ENCODE results near the gene GHRHR. TPM values are rescaled to one million over a fixed set of nuclear protein-coding genes. Genes with fewer than 3 reads are reported as not detected.

Gene GHRHR
- total and polyA plus RNA-seq, 2 donors (not counting 1 experiment from before 2014, with no cell fraction given), result not detected

DNA sequence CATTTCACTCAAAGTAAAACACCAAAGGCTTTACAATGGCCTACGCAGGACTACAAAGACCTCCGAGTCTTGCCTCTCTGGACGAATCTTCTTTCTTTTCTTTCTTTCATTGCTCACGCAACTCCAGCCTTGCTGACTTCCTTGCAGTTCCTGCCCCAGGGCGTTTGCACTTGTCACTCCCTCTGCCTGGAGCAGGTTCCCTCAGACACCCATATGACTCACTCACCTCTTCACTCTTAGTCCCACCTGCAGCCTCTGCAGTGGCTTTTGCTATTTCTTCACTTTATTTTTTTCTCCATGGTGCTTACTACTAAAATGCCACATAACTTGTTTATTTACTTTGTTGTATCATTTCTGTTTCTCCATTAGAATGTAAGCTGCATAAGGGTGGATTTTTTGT lies 33.1 kb downstream of the GHRHR start:
- Mint-ChIP-seq H3K4me3 (no peak overlapping the region), H3K9me3 (ENCODE audit: insufficient read depth) (no peaks in the 10 kb centered on the region), H3K27ac (no peak overlapping the region), H3K27me3 (peaks cover 5% of the 10 kb centered on the region), H3K4me1 (no peaks in the 10 kb centered on the region)
- 90% methylated on average over 5 of the region's 5 CpGs for WGBS (ENCODE audit: insufficient coverage)
- H3K9ac ChIP-seq (ENCODE audit: low read length), result no peak overlapping the region
- H2AFZ ChIP-seq (ENCODE audit: insufficient read depth, low read depth, low read length, poor library complexity, severe bottlenecking), result no peak overlapping the region
- no peaks in the 10 kb centered on the region for H3K4me1 ChIP-seq (ENCODE audit: control insufficient read depth in 2 of 2, insufficient read depth in 2 of 2, low read length in 2 of 2)
- no peaks in the 10 kb centered on the region for H3K27me3 ChIP-seq (replicated peaks in 1 of 4; ENCODE audit: control extremely low read depth in 1 of 4, control insufficient read depth in 3 of 4, insufficient read depth in 4 of 4, low read length in 3 of 4)
- H3K36me3 ChIP-seq (replicated peaks in 1 of 2; ENCODE audit: control extremely low read depth in 1 of 2, control insufficient read depth in 1 of 2, extremely low read depth in 1 of 2, insufficient read depth in 2 of 2, low read length in 1 of 2), result no peaks in the 10 kb centered on the region
- no peak for ATAC-seq (ENCODE audit: low read depth)
- H3K9me3 ChIP-seq (ENCODE audit: control extremely low read depth in 1 of 3, control insufficient read depth in 2 of 3, insufficient read depth in 1 of 3, low read length in 2 of 3), result peaks cover 0 to 20% (median 0%) of the 10 kb centered on the region in 3 donors
- H3K27ac ChIP-seq (ENCODE audit: low read length in 2 of 2), result no peak overlapping the region
- TF ChIP-seq, protein P1, sequence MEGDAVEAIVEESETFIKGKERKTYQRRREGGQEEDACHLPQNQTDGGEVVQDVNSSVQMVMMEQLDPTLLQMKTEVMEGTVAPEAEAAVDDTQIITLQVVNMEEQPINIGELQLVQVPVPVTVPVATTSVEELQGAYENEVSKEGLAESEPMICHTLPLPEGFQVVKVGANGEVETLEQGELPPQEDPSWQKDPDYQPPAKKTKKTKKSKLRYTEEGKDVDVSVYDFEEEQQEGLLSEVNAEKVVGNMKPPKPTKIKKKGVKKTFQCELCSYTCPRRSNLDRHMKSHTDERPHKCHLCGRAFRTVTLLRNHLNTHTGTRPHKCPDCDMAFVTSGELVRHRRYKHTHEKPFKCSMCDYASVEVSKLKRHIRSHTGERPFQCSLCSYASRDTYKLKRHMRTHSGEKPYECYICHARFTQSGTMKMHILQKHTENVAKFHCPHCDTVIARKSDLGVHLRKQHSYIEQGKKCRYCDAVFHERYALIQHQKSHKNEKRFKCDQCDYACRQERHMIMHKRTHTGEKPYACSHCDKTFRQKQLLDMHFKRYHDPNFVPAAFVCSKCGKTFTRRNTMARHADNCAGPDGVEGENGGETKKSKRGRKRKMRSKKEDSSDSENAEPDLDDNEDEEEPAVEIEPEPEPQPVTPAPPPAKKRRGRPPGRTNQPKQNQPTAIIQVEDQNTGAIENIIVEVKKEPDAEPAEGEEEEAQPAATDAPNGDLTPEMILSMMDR (IDR thresholded peaks at IDR 0.05), result no peak
- no peak for TF ChIP-seq EZH2 (IDR thresholded peaks at IDR 0.05; ENCODE audit: borderline replicate concordance, insufficient read depth, low read depth, low read length, poor library complexity, severe bottlenecking)
- ChIA-PET CTCF (no interaction called here), POLR2A (no interaction called here)
- no peaks in the 10 kb centered on the region for H3K79me2 ChIP-seq (ENCODE audit: control insufficient read depth, insufficient read depth, low read length)
- no peak for DNase-seq
- H4K20me1 ChIP-seq (ENCODE audit: control insufficient read depth, insufficient read depth, low read length, poor library complexity, severe bottlenecking), result no peaks in the 10 kb centered on the region
- H3K4me3 ChIP-seq (ENCODE audit: control extremely low read depth in 1 of 5, extremely low read depth in 1 of 5, insufficient read depth in 1 of 5, low read depth in 2 of 5, low read length in 4 of 5), result no peak overlapping the region
- H3K4me2 ChIP-seq (replicated peaks; ENCODE audit: low read depth, low read length, poor library complexity, severe bottlenecking), result no peak overlapping the region
- intact Hi-C loops (cut with micrococcal nuclease), result no loop called here

DNA sequence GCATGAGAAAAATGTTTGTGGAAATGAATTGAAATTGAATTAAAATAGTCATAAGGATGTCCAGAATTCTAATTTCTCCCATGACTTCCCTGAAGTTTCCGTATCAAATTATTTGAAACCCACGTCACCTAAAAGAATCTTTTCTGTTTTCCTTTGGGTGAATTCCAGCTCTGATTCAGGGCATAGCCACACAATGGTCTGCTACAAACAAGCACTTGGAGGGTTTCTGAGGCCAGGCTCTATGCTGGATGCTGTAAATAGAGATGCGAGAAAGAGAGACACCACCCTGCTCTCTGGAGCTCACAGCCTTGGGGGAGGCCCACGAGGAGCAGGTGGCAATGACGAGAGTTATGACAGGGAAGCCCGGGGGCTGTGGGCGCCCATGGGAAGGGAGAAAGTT lies 33.6 kb downstream of the GHRHR start:
- Histone ChIP-seq H3K4me3 (ENCODE audit: control extremely low read depth in 1 of 5, extremely low read depth in 1 of 5, insufficient read depth in 1 of 5, low read depth in 2 of 5, low read length in 4 of 5) (no peak overlapping the region), H3K79me2 (ENCODE audit: control insufficient read depth, insufficient read depth, low read length) (no peaks in the 10 kb centered on the region), H2AFZ (ENCODE audit: insufficient read depth, low read depth, low read length, poor library complexity, severe bottlenecking) (no peak overlapping the region), H3K27me3 (replicated peaks in 1 of 4; ENCODE audit: control extremely low read depth in 1 of 4, control insufficient read depth in 3 of 4, insufficient read depth in 4 of 4, low read length in 3 of 4) (no peaks in the 10 kb centered on the region), H4K20me1 (ENCODE audit: control insufficient read depth, insufficient read depth, low read length, poor library complexity, severe bottlenecking) (no peaks in the 10 kb centered on the region), H3K4me2 (replicated peaks; ENCODE audit: low read depth, low read length, poor library complexity, severe bottlenecking) (no peak overlapping the region), H3K27ac (ENCODE audit: low read length in 2 of 2) (no peak overlapping the region), H3K4me1 (ENCODE audit: control insufficient read depth in 2 of 2, insufficient read depth in 2 of 2, low read length in 2 of 2) (no peaks in the 10 kb centered on the region), H3K9me3 (ENCODE audit: control extremely low read depth in 1 of 3, control insufficient read depth in 2 of 3, insufficient read depth in 1 of 3, low read length in 2 of 3) (peaks cover 0 to 20% (median 0%) of the 10 kb centered on the region in 3 donors), H3K9ac (ENCODE audit: low read length) (no peak overlapping the region), H3K36me3 (replicated peaks in 1 of 2; ENCODE audit: control extremely low read depth in 1 of 2, control insufficient read depth in 1 of 2, extremely low read depth in 1 of 2, insufficient read depth in 2 of 2, low read length in 1 of 2) (no peaks in the 10 kb centered on the region)
- WGBS (ENCODE audit: insufficient coverage), result 80% methylated on average over 6 of the region's 7 CpGs
- TF ChIP-seq EZH2 (IDR thresholded peaks at IDR 0.05; ENCODE audit: borderline replicate concordance, insufficient read depth, low read depth, low read length, poor library complexity, severe bottlenecking), result no peak
- TF ChIP-seq, protein P1 (IDR thresholded peaks at IDR 0.05), result no peak
- ChIA-PET POLR2A (no interaction called here), CTCF (no interaction called here)
- Mint-ChIP-seq H3K4me3 (no peak overlapping the region), H3K27me3 (peaks cover 5% of the 10 kb centered on the region), H3K4me1 (no peaks in the 10 kb centered on the region), H3K9me3 (ENCODE audit: insufficient read depth) (no peaks in the 10 kb centered on the region), H3K27ac (no peak overlapping the region)
- DNase-seq (no peak), ATAC-seq (ENCODE audit: low read depth) (no peak)
- intact Hi-C loops (cut with micrococcal nuclease), result no loop called here

Data from B cell (primary cell).